Central memory CD8-positive, alpha-beta T cell (primary cell): ENCODE results near the gene SF3B4.

Experiments used
- ATAC-seq: fragments of 150-1000 bp; cut with Tn5 transposase; replicated peaks from 2 replicates; pipeline ENCODE4 v1.10.0; 2022; ENCODE audit warnings: mild to moderate bottlenecking, moderate FRiP score, moderate number of reproducible peaks; ENCODE audit not compliant: poor library complexity, severe bottlenecking; ENCODE audit errors: extremely low read depth
- DNase-seq, 2 donors: peaks; one replicate each; pipeline ENCODE4 v3.0.0; 2021; ENCODE audit warnings: low spot score in 2 of 2
- H3K27ac Mint-ChIP-seq: one replicate; pipeline ENCODE4 v1.8.0; 2022; ENCODE audit warnings: low read depth, mild to moderate bottlenecking, moderate library complexity, mixed read lengths
- H3K27me3 Mint-ChIP-seq: one replicate; pipeline ENCODE4 v1.8.0; 2022; ENCODE audit warnings: mixed read lengths
- H3K36me3 Mint-ChIP-seq: one replicate; pipeline ENCODE4 v1.8.0; 2022; ENCODE audit warnings: mild to moderate bottlenecking, moderate library complexity, mixed read lengths; ENCODE audit not compliant: insufficient read depth
- H3K4me1 Mint-ChIP-seq: one replicate; pipeline ENCODE4 v1.8.0; 2022; ENCODE audit warnings: mixed read lengths
- H3K4me3 Mint-ChIP-seq: one replicate; pipeline ENCODE4 v1.8.0; 2022; ENCODE audit warnings: mild to moderate bottlenecking, moderate library complexity, mixed read lengths
- H3K9me3 Mint-ChIP-seq: one replicate; pipeline ENCODE4 v1.8.0; 2022; ENCODE audit warnings: mixed read lengths

Gene SF3B4

GRCh38 chr1:149927056-149927562, 494 bp downstream of the SF3B4 start:
- DNase-seq, result no peak
- Mint-ChIP-seq H3K27me3 (peaks cover 14% of the 10 kb centered on the region), H3K27ac (peak overlapping the region; percentile 93), H3K36me3 (peaks cover 30% of the 10 kb centered on the region), H3K4me1 (peaks cover 49% of the 10 kb centered on the region), H3K4me3 (peak overlapping the region; percentile 96), H3K9me3 (no peaks in the 10 kb centered on the region)
- ATAC-seq, result no peak

GRCh38 chr1:149926296-149926695, 1.3 kb downstream of the SF3B4 start:
- Mint-ChIP-seq H3K36me3 (peaks cover 33% of the 10 kb centered on the region), H3K4me3 (peak overlapping the region; percentile 96), H3K9me3 (no peaks in the 10 kb centered on the region), H3K4me1 (peaks cover 49% of the 10 kb centered on the region), H3K27me3 (peaks cover 5% of the 10 kb centered on the region), H3K27ac (no peak overlapping the region)
- ATAC-seq (no peak), DNase-seq (no peak)

- DNase-seq, result no peak
- Mint-ChIP-seq H3K9me3 (no peaks in the 10 kb centered on the region), H3K4me1 (peaks cover 49% of the 10 kb centered on the region), H3K36me3 (peaks cover 38% of the 10 kb centered on the region), H3K27me3 (no peaks in the 10 kb centered on the region), H3K27ac (no peak overlapping the region), H3K4me3 (peak overlapping the region; percentile 96)
- no peak for ATAC-seq
These were observed 1.9 kb downstream of the SF3B4 start for GRCh38 chr1:149925751-149926150.

GRCh38 chr1:149925345-149925744, 2.3 kb downstream of the SF3B4 start:
- no peaks in the 10 kb centered on the region for H3K9me3 Mint-ChIP-seq
- H3K27ac Mint-ChIP-seq, result no peak overlapping the region
- no peak for ATAC-seq
- peak overlapping the region; percentile 96 for H3K4me3 Mint-ChIP-seq
- DNase-seq, result no peak
- H3K4me1 Mint-ChIP-seq, result peaks cover 49% of the 10 kb centered on the region
- H3K36me3 Mint-ChIP-seq, result peaks cover 38% of the 10 kb centered on the region
- H3K27me3 Mint-ChIP-seq, result no peaks in the 10 kb centered on the region

GRCh38 chr1:149923626-149924025, 4.0 kb downstream of the SF3B4 start:
- peaks cover 38% of the 10 kb centered on the region for H3K36me3 Mint-ChIP-seq
- peak overlapping the region; percentile 27 for H3K27ac Mint-ChIP-seq
- ATAC-seq (no peak), DNase-seq (no peak)
- H3K9me3 Mint-ChIP-seq, result no peaks in the 10 kb centered on the region
- H3K4me1 Mint-ChIP-seq, result peaks cover 48% of the 10 kb centered on the region
- H3K4me3 Mint-ChIP-seq, result no peak overlapping the region
- H3K27me3 Mint-ChIP-seq, result no peaks in the 10 kb centered on the region

- peak within 1 kb of the TSS; percentile 63 for H3K27ac Mint-ChIP-seq
- H3K4me1 Mint-ChIP-seq, result peaks cover 23% of the 10 kb centered on the region
- peak; percentile 71 for ATAC-seq
- no peaks in the 10 kb centered on the region for H3K9me3 Mint-ChIP-seq
- H3K27me3 Mint-ChIP-seq, result no peaks in the 10 kb centered on the region
- no peak for DNase-seq
- H3K36me3 Mint-ChIP-seq, result peaks cover 8% of the 10 kb centered on the region
- peak within 1 kb of the TSS; percentile 80 for H3K4me3 Mint-ChIP-seq
These were observed 9.9 kb downstream of the SF3B4 start, which contains the start of gene SV2A for GRCh38 chr1:149917571-149918144. Gene SV2A, minus strand, starts transcription at chr1:149917844. Its CDS starts 4,004 bp downstream, at chr1:149913840.

- peak overlapping the region; percentile 63 for H3K27ac Mint-ChIP-seq
- no peak for ATAC-seq
These were observed 10.7 kb downstream of the SF3B4 start for GRCh38 chr1:149916898-149917252.

GRCh38 chr1:149916193-149916897, 11.3 kb downstream of the SF3B4 start:
- ATAC-seq, result no peak
- DNase-seq, result no peak
- peaks cover 23% of the 10 kb centered on the region for H3K4me1 Mint-ChIP-seq
- H3K27me3 Mint-ChIP-seq, result no peaks in the 10 kb centered on the region
- no peaks in the 10 kb centered on the region for H3K9me3 Mint-ChIP-seq
- peak overlapping the region; percentile 63 for H3K27ac Mint-ChIP-seq
- H3K36me3 Mint-ChIP-seq, result peaks cover 5% of the 10 kb centered on the region
- H3K4me3 Mint-ChIP-seq, result peak overlapping the region; percentile 80

More at GRCh38 chr1:149916898-149917252, 10.7 kb downstream of the SF3B4 start:
- Mint-ChIP-seq H3K27me3 (no peaks in the 10 kb centered on the region), H3K4me1 (peaks cover 23% of the 10 kb centered on the region), H3K9me3 (no peaks in the 10 kb centered on the region), H3K36me3 (peaks cover 5% of the 10 kb centered on the region), H3K4me3 (peak overlapping the region; percentile 80)
- DNase-seq, result no peak

GRCh38 chr1:149915429-149916192, 12.0 kb downstream of the SF3B4 start:
- Mint-ChIP-seq H3K36me3 (no peaks in the 10 kb centered on the region), H3K9me3 (no peaks in the 10 kb centered on the region), H3K27ac (peak overlapping the region; percentile 63), H3K4me3 (peak overlapping the region; percentile 80), H3K27me3 (no peaks in the 10 kb centered on the region), H3K4me1 (peaks cover 23% of the 10 kb centered on the region)
- DNase-seq (no peak), ATAC-seq (no peak)

- peaks cover 23% of the 10 kb centered on the region for H3K4me1 Mint-ChIP-seq
- H3K27ac Mint-ChIP-seq, result no peak overlapping the region
- H3K36me3 Mint-ChIP-seq, result no peaks in the 10 kb centered on the region
- no peak for DNase-seq
- H3K9me3 Mint-ChIP-seq, result no peaks in the 10 kb centered on the region
- no peaks in the 10 kb centered on the region for H3K27me3 Mint-ChIP-seq
- H3K4me3 Mint-ChIP-seq, result no peak overlapping the region
- ATAC-seq, result no peak
These were observed 13.1 kb downstream of the SF3B4 start for GRCh38 chr1:149914545-149914944.

- Mint-ChIP-seq H3K9me3 (no peaks in the 10 kb centered on the region), H3K36me3 (no peaks in the 10 kb centered on the region), H3K27me3 (no peaks in the 10 kb centered on the region), H3K4me1 (no peaks in the 10 kb centered on the region), H3K4me3 (no peak overlapping the region), H3K27ac (no peak overlapping the region)
- ATAC-seq, result no peak
- no peak for DNase-seq
These were observed 21.0 kb downstream of the SF3B4 start for GRCh38 chr1:149906570-149907075.

GRCh38 chr1:149903836-149904491, 23.6 kb downstream of the SF3B4 start:
- Mint-ChIP-seq H3K9me3 (no peaks in the 10 kb centered on the region), H3K36me3 (no peaks in the 10 kb centered on the region), H3K27me3 (no peaks in the 10 kb centered on the region), H3K4me3 (no peak overlapping the region), H3K27ac (peak overlapping the region; percentile 47), H3K4me1 (peaks cover 18% of the 10 kb centered on the region)
- DNase-seq (no peak), ATAC-seq (no peak)
